ENCODE measurements around the gene SPTA1. TPM values are rescaled to one million over a fixed set of nuclear protein-coding genes. Genes with fewer than 3 reads are reported as not detected.

The SPTA1 gene
- total and polyA plus RNA-seq, 2 of the 8 experiments (the other 6 are each of a cell fraction or from before 2014, with no cell fraction given), result not detected

GRCh38 chr1:158611916-158612315 is 74.6 kb downstream of the SPTA1 start (continued):
- TF ChIP-seq CHD7 (IDR thresholded peaks at IDR 0.05; ENCODE audit: insufficient replicate concordance, low read length) (no peak), TBP (IDR thresholded peaks at IDR 0.05; ENCODE audit: low read depth, low read length) (no peak), JUN (IDR thresholded peaks at IDR 0.05; ENCODE audit: low read depth, low read length) (no peak), PHF8 (conservative IDR thresholded peaks at IDR 0.05; ENCODE audit: low read depth, low read length) (no peak), SRF (IDR thresholded peaks at IDR 0.05; ENCODE audit: low read depth, low read length) (no peak), ATF3 (IDR thresholded peaks at IDR 0.05; ENCODE audit: insufficient read depth, low read depth, low read length) (no peak), USF2 (IDR thresholded peaks at IDR 0.05; ENCODE audit: low read length) (no peak), HDAC6 (IDR thresholded peaks at IDR 0.05; ENCODE audit: low read depth, low read length) (no peak), CREB1 (IDR thresholded peaks at IDR 0.05) (no peak), RAD21 (IDR thresholded peaks at IDR 0.05 in 1 of 2, conservative IDR thresholded peaks at IDR 0.05 in 1 of 2; ENCODE audit: low read depth in 2 of 2, low read length in 2 of 2) (no peak)
